Activated CD8-positive, alpha-beta memory T cell treated with anti-CD3 and anti-CD28 coated beads, Interleukin-2, amount 50 U/mL, for 4 hours (primary cell): Measurements from ENCODE around the gene HOPX.
"Not testable (repeated sequence)": the region's sequence is repeated elsewhere in the genome, so short reads cannot be mapped to it uniquely, and the experiment has no call there.

Source experiments
- DNase-seq: peaks from one replicate; pipeline ENCODE4 v3.0.0-alpha.2; 2020

HOPX gene

DNA sequence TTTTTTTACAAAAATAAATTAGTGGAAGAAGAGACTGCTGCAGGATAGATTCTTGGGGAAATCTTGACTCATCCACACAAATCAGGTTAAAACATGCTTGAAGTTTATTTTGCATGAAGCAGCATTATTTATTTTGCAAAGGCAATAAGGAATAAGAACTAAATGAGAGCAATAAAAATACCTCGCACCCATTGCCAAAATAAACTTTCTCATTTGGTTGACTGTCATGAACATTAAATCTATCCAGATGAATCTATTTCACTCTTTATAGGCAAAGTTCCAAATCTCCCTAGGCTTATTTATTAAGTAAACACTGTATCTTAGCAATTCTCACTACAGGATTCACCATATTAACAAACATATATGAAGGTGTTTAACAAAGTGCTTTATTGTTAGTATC is 58.9 kb downstream of the HOPX start:
- no peak for DNase-seq

DNA sequence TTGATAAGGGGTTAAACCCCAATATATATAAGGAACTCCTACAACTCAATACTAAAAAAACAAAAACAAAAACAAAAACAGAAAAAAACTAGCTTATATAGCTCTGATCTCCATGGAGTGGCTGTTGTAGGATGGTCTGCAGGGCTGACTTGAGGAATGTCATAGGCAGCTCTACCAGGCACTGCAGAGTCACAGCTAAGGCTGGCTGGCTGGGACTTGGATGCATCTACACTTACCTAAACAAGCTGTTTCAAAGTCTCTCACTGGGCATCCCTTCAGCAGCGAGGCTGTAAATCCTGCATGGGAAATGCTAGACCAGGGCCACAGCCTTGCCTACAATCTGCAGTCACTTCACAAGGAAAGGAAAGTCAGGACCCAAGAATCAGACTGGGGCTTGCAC is 61.3 kb downstream of the HOPX start:
- no peak for DNase-seq

DNA sequence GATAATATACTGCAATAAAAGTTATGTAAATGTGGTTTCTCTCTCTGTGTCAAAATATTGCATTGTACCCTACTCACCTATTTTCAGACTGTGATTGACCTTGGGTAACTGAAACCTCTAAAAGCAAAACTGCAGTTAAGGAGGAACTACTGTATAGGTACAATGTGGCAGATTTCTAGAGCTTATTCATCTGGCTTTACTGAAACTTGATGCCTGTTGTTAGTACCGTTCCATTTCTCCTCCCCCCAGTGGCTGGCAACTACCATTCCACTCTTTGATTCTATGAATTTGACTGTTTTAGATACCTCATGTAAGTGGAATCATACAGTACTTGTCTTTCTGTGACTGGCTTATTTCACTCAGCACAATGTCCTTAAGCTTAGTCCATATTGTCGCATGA is 61.9 kb downstream of the HOPX start:
- no peak for DNase-seq

DNA sequence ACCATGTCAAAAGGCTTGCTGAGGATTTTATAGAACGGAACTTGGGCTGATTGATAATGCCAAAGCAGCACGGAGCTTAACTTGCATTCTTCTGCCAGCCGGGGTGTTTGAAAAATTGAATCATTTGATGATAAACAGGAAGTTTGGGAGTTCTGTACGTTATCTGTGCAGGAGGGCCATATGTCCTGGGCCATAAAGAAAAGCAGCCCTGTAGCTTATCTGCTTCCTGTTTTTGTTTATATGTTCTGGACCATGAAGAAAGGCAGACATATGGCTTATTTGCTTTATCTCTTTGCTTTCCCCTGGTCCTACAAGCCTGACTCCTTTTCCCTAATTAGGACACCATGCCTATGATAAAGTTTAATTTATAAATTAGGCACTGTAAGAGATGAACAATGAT is 62.4 kb downstream of the HOPX start:
- DNase-seq, result no peak

DNA sequence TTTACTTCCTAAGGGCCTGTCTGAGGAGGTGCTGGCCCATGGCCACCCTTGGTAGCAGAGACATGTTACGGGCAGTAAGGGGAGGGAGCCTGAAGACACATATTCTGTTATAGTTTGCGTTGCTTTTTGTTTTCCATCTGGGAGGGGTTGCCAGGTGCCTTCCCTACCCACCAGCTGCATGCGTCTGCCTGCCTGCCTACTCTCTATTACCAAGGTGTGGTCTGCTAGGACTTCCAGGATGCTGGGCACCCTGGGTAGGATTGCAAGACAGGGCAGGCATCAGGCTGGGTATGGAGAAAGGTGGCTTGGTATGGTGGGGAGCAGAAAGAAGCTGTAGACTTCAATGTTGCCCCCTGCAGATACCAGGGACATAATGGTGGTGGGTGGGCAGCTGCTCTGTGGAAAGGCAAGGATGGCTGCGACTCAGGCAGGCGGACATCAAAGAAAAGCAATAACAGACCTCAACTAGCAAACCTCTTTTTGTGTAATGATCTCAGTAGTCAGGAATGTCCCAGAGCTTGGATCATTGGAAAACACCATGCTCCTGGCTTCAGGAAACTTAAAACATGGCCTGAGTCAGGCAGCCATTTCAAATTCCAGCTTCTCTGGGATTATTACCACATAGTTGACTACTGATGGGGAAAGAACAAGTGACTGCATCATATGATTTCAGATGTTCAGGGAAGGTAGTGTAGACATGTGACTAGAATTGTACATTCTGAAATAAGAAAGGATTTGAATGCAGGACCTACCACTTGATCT is 67.8 kb downstream of the HOPX start:
- DNase-seq, result no peak

DNA sequence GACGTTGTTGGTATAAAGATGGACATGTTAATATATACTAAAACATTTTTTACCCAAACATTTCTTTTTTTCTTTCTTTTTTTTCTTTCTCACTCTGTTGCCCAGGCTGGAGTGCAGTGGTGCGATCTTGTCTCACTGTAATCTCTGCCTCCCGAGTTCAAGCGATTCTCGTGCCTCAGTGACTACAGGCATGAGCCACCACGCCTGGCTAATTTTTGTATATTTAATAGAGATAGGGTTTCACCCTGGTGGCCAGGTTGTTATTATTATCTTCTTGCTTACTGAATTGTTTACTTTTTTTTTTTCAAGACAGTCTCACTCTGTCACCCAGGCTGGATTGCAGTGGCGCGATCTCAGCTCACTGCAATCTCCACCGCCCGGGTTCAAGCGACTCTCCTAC is 68.8 kb downstream of the HOPX start:
- no peak for DNase-seq

DNA sequence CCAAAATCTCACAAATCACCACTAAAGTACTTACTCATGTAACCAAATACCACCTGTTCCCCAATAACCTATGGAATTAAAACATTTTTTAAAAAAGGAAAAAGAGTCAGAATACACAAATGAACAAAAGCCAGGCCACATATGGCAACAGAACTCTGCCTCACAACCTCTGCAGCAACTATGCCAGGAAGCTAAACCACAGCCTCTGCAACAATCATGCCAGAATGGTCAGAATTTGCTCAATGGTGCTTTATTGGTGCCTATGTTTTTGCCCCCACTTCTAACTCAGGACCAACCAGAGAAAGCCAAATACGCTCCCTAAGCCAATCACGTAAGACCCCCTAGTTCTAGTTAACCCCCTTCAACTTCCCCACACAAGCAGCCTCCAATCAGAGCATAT is 69.6 kb downstream of the HOPX start:
- DNase-seq, result no peak

DNA sequence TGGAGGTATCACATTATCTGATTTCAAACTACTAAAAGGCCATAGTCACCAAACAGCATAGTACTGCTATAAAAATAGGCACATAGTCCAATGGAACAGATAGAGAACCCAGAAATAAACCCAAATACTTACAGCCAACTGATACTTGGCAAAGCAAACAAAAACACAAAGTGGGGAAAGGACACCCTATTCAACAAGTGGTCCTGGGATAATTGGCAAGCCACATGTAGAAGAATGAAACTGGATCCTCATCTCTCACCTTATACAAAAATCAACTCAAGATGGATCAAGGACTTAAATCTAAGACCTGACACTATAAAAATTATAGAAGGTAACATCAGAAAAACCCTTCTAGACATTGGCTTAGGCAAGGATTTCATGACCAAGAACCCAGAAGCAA is 70.9 kb downstream of the HOPX start:
- DNase-seq, result not testable (repeated sequence)

DNA sequence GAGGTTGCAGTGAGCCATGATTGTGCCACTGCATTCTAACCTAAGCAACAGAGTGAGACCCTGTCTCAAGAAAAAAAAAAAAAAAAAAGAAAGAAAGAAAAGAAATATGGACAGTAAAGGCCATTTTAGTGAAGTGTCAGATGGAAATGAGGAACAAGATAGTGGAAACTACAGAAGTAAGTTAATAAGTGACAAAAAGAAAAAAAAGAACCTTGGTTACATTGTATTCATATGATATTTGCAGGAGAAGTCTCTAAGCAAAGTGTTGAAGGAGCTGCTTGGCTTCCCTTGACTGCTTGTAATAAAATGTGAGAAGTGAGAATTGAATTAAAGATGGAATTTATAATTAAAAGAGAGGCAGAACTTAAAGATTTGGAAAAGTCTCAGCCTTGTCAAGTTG is 73.2 kb downstream of the HOPX start:
- no peak for DNase-seq

DNA sequence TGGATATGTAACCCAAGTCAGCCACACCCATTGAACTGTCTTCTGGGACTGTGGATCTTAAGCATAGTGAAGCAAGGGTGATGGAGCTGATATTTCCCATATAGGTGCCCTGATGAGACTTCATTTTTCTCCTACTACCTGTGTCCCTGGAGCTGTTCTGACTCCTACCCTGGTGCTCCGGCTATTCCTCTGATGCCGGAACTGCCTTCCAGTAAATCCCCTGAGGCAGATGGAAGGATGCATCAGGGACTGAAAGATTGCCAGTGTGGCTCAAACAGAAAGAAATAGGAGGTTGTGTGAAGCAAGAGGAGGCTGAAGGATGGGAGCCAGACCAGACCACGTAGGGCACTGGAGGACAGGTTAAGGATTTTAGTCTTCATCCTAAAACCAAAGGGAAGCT is 74.7 kb downstream of the HOPX start:
- DNase-seq, result no peak

DNA sequence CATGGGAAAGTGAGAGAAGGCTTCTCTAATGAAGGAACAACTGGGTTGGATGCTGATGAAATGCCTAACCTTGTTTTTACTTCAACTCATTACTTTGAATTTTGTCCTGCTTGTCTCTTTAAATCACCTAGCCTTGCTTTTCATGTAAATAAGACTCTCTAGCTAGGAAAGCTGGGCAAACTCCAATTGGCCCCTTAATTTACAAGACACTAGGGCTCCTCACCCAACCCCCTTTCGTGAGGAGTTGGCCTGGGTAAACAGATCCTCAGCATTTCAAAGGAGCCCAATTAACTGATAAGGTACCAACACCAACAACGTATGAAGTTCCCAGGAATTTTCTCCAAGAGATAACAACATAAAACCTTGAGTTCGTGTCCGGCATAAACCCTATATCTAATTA is 75.6 kb downstream of the HOPX start:
- not testable (repeated sequence) for DNase-seq

DNA sequence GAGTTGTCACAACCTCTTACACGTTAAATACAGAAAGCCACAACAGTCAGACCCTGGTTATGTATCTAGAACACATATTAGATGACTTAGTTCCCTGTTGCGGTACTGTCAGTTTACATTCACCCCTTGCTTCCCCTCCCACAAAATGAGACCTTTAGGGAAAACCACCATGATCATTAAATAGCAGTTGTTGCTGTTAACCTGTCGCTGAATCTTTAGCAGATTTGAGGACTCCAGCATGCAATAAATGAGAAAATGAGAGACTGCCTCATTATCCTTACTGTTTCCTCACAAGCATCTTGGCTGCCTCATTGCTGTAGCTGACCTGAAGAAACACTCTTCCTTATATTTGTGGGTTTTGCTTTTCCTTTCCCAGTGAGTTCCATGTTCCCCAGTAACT is 77.8 kb downstream of the HOPX start:
- DNase-seq, result no peak
